Heart left ventricle (tissue), 13 donors: ENCODE results near the gene CAMTA1.

Experiments used
- POLR2A ChIP-seq, 2 donors: fragments of 450-650 bp; IDR thresholded peaks; one replicate each; pipeline ENCODE4 v1.6.1; 2017; ENCODE audit warnings: antibody characterized with exemption in 2 of 2, mild to moderate bottlenecking in 2 of 2, moderate library complexity in 2 of 2
- TF ChIP-seq, protein P1 (sequence below), 12 donors: fragments of 200-600 bp; sonication (generic) in 4 of 12; IDR thresholded peaks; one replicate each; pipeline versions ENCODE4 v1.5.0 to v1.8.0; 2018 to 2022; ENCODE audit warnings: antibody characterized with exemption in 12 of 12, mild to moderate bottlenecking in 5 of 12
- donor health status: ischemic (EF 13 %, LVEDD 7.1; RV severe dilation, severe dysfunction).
- donor health status: DM: no; HTN: yes; CAD: no.
- donor health status: DM: no; HTN: no; CAD: no.
- donor health status: ischemic (EF 25% LVEDD 6.9; RV normal size, moderate dysfunction).
- donor health status: ischemic (EF 25% LVEDD 5.7; RV mildly dilated, moderate dysfunction).
- donor health status: ischemic (EF 35%, LVEDD 5.7; RV mildly dilated, moderate dysfunction).
- donor health status: nonischemic (EF 11% LVEDD 7.7; RV severe dilation, severe dysfunction).
- donor health status: DM: yes; HTN: yes; CAD: no.
- donor health status: PGD.
- donor health status: ischemic (EF 29% LVEDD 5.4; RV normal size, mild dysfunction).
- donor health status: nonischemic (EF 23%, LVEDD 6.1; RV moderate dilation, normal function).

DNA sequence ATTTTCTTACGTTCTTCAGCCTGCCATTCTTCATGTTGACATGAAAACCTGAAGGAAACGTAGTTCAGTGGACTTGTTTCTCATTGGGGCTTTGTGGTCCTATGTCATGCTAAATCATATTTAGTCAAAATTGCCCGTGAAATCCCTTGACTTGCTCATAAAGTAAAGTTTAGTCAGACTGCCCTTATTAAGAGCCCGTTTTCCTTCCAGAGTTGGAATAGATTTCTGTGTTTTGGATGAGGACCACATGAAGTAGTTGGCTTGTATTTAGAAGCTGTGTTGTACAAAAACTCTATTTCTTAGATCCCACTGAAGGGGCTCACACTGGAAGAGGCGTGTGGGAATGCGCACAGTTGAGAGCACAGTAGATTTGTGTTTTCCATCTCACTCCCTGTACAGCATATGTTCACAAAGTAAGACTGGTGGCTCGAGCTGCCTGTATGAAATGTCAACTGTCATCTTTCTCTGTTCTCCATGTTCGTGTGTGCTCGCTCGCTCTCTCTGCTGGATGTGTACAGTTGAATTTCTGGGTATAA lies 42.4 kb downstream of the CAMTA1 start:
- TF ChIP-seq, protein P1, sequence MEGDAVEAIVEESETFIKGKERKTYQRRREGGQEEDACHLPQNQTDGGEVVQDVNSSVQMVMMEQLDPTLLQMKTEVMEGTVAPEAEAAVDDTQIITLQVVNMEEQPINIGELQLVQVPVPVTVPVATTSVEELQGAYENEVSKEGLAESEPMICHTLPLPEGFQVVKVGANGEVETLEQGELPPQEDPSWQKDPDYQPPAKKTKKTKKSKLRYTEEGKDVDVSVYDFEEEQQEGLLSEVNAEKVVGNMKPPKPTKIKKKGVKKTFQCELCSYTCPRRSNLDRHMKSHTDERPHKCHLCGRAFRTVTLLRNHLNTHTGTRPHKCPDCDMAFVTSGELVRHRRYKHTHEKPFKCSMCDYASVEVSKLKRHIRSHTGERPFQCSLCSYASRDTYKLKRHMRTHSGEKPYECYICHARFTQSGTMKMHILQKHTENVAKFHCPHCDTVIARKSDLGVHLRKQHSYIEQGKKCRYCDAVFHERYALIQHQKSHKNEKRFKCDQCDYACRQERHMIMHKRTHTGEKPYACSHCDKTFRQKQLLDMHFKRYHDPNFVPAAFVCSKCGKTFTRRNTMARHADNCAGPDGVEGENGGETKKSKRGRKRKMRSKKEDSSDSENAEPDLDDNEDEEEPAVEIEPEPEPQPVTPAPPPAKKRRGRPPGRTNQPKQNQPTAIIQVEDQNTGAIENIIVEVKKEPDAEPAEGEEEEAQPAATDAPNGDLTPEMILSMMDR (IDR thresholded peaks at IDR 0.05) = no peak
- no peak for TF ChIP-seq POLR2A (IDR thresholded peaks at IDR 0.05)
